T-helper 2 cell treated with Interferon-gamma antibody and Interleukin-4, amounts not matched to agents 100 ng/mL and 5 ng/mL, for 36 hours (primary cell): ENCODE data around the gene ADAT3. TPM values are rescaled to one million over a fixed set of nuclear protein-coding genes. Genes with fewer than 3 reads are reported as not detected.

Experiments
- intact Hi-C: fragments of 100-400 bp; cut with micrococcal nuclease; formaldehyde crosslinking; loops from one replicate; pipeline ENCODE4 v1.15.1; 2023
- total RNA-seq: library from RNA; stranded (reverse); gene quantifications from 2 replicates; pipeline ENCODE4 v1.2.3, GENCODE V29; 2022

Gene ADAT3
- total RNA-seq, 1 donor from 2014 or later = 11.0 TPM

DNA sequence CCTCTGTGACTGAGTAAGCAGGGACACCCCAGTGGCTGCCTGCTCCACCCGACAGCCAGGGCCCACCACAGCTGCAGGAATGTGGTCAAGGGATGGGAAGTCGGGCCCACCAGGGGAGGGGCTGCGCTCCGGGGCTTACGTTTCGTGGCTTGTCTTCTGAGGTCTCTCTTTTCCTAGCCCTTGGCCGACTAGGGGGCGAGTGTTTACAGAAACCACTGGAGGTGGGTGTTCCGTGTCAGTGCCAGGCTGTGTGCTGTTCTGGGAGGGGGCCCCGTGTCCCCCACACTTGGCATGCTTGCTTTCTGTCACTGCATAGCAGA lies 4.5 kb downstream of the ADAT3 start:
- intact Hi-C loops = loop anchor here (10.0 kb wide), 1 partner anchor 245 kb away; the partner anchor contains the start of gene AP3D1

DNA sequence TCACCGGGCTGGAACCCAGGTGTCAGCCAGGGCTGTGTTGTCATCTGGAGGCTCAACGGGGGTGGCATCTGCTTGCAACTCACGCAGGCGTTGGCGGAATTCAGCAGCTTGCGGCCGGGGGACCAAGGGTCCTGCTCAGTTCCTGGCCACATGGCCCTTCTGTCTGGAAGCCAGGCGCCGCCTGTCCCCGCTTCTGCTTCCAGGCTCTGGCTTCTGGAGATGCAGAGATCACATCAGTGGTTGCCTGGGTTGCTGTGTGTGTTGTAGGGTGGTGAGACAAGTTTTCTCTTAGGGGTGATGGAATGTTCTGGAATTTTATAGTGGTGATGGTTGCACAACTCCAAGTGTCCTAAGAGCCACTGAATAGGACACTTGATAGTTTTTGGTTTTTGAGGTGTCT lies 5.0 kb downstream of the ADAT3 start:
- intact Hi-C loops = no loop called here

DNA sequence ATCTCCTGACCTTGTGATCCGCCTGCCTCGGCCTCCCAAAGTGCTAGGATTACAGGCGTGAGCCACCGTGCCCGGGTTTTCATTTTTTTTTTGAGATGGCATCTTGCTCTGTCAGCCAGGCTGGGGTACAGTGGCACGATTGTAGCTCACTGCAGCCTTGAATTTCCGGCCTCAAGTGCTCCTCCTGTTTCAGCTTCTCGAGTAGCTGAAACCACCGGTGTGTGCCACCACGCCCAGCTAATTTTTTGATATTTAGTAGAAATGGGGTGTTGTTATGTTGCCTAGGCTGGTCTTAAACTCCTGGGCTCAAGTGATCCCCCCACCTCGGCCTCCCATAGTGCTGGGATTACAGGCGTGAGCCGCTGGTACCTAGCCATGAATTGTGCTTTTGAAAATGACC lies 5.9 kb downstream of the ADAT3 start:
- intact Hi-C loops = no loop called here

DNA sequence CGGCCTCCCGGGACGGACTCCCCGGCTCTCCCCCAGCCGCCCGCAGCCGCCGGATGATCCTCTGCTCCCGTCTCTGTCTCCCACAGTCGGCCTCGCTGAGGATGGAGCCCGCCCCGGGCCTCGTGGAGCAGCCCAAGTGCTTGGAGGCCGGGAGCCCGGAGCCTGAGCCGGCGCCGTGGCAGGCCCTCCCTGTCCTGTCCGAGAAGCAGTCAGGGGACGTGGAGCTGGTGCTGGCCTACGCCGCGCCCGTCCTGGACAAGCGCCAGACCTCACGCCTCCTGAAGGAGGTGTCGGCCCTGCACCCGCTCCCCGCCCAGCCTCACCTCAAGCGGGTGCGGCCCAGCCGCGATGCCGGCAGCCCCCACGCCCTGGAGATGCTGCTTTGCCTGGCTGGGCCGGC lies 6.8 kb downstream of the ADAT3 start:
- intact Hi-C loops = no loop called here

DNA sequence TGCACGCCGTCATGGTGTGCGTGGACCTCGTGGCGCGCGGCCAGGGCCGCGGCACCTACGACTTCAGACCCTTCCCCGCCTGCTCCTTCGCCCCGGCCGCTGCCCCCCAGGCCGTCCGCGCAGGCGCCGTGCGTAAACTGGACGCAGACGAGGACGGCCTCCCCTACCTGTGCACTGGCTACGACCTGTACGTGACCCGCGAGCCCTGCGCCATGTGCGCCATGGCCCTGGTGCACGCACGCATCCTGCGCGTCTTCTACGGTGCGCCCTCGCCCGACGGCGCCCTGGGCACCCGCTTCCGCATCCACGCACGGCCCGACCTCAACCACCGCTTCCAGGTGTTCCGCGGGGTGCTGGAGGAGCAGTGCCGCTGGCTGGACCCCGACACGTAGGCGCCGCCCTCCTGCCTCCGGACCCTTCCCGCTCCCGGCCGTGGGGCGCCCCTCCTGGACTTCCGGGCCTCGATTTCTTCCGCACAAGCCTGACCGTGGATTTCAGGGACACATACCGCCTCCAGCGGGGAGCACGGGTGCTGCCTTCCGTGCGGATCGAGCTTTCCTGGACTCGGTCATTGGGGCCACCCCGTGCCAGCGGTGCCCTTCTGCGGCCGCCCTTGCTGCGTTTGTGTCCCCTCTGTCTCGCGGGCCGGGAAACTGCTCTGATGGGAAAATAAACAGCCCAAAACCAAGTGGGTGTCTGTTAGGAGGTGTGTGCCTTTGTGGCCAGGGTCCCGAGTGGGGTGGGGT lies 7.7 kb downstream of the ADAT3 start:
- intact Hi-C loops = no loop called here

DNA sequence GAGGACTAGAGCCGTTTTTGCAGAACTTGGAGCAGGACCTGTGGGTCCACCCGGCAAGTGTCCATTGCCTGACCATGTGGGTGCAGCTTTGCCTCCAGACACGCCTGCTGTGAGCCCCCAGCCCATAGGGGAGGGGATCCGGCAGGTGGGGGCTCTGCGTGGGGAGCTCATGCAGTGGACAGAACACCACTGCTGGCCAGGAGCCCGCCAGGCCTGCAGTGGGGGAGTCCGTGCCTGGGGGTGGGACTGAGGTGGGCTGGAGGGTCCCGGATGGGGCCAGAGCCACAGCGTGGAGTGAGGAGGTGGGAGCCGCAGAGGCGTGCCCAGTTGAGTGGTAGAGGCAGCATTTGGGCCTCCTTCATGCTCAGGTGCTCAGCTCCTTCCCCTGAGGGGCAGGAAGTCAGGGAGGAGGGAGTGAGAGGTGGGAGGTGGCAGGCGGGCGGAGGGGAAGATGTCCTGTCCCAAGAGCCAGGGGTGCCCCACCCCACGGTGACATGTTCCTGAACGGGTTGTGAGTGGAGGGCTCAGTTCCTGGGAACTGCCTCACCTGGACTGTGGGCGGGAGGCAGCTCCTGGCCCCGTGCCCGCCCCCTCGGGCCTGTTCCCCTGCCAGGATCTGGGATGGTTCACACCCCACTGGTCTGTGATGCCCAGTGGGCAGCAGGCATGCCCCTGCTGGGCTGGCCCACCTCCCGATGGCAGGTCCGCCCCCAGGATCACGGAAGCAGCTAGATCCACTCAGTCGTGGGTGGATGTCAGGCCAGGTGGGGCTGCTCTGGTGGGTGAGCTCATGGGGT lies 8.8 kb downstream of the ADAT3 start:
- intact Hi-C loops = no loop called here

DNA sequence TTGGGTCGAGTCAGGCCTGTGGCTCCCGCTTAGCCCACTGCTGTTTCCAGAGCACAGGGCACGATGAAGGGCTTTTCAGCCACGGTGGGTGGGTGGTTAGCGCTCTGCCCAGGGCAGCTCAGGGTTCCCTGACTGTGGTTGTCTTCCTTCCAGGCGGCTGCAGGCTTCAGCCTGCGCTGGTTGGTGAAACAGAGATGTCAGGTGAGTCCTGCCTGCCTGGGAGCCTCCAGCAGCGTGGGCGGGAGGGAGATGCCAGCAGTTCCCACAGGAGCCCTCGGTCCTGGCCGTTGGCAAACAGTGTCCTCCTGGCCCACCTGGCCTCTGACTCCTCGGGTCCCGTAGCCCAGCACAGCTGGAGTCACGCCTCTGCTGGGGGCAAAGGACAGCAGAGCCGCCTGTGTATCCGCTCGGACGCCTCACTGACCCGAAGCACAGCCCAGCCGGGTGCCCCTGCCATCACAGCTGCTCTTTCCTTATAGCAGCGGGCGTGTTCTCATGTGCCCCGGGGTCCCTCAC lies 9.7 kb downstream of the ADAT3 start:
- intact Hi-C loops = no loop called here

DNA sequence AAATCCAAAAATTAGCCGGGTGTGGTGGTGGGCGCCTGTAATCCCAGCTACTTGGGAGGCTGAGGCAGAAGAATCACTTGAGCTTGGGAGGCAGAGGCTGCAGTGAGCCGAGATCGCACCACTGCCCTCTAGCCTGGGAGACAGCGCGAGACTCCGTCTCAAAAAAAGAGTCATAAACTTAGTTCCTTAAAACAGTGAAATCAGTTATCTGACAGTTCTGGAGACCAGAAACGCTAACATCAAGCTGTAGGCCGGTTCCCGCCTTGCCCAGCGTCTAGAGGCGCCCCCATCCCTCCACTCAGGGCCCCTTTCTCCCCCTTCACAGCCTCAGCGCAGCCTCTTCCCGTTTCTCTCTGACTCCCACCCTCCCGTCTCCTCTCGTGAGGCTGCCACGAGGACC lies 11.9 kb downstream of the ADAT3 start:
- intact Hi-C loops = no loop called here

DNA sequence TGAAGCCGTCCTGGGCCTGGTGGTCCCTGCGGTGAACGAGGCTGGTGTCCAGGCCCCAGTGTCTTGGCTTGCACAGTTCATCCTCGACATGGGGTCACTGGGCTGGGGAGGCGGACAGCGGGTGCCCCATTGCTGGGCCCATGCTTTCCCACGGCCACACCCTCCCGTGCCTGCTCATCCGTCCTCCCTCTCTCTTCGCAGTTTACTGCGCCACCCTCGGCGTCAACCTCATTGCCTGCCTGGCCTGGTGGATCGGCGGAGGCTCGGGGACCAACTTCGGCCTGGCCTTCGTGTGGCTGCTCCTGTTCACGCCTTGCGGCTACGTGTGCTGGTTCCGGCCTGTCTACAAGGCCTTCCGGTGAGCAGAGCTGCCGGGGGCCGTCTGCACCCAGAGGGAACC lies 12.7 kb downstream of the ADAT3 start:
- intact Hi-C loops = no loop called here

DNA sequence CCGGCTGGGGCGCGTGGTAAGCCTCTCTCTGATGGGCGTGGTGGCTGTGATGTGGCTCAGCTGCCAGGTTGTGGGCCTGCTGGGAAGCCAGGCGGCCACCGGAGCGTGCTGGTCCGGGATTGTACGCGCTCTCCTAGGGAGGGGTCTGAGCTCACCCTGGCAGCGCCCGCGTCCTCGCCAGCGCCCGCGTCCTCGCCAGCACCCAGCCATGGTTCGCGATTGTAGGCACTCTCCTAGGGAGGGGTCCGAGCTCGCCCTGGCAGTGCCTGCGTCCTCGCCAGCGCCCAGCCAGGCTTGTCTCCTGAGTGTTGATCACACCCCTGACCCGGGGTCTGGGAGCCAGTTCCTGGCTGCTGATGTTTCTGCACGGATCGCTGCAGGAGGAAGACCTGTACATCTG lies 13.8 kb downstream of the ADAT3 start:
- intact Hi-C loops = no loop called here

DNA sequence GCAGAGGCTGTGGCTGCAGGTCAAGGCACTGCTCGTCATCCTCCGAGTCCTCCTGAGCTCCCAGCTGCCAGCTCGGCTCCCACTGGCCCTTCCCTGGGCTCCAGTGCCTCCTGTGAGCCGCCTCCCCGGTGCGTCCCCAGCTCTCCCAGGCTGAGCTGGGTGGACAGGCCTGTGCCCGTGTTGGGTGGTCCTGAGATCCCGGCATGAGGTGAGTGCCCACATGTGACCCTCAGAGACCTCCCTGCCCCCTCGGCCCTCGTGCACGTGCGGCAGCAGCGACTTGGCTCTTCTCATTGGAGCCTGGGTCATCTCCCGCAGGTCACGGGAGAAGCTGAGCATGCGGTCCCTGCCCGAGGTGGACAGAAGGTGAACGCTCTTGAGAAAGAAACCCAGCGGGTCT lies 15.4 kb downstream of the ADAT3 start:
- intact Hi-C loops = no loop called here

DNA sequence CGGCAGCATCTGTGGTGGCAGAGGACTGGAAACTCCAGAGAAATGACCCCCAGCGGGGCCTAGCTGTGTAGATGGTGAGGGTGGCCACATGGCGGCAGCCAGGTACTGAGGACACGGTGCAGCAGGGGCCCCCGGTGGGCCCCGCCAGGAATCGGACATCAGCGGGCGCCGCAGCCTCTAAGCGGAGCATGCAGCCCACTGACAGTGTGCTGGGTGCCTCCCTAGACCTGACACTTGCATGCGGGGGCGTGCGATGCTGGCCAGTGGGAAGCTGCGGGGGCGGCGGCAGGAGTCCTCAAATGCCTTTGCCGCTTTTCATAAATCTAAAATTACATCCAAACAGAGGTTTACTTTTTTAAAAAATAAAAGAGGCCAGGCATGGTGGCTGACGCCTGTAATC lies 16.1 kb downstream of the ADAT3 start:
- intact Hi-C loops = no loop called here

DNA sequence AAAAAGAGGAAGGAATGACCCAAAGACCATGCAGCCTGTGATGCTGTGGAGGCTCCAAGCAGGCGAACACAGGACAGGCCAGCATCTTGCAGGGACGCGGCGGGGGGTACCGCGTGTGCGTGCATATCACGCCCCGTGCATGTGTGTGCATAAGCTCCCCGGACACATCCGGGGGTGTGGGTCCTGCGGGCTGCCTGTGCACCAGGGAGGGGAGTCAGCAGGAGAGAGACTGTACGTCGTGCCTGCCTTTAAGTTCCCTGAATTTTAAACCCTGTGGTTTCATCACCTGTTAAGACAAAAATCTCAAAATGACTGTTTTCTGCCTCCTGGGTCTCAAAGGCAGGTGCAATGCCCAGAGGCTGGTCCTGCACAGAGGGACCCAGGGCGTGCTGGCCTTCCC lies 16.6 kb downstream of the ADAT3 start:
- intact Hi-C loops = no loop called here

DNA sequence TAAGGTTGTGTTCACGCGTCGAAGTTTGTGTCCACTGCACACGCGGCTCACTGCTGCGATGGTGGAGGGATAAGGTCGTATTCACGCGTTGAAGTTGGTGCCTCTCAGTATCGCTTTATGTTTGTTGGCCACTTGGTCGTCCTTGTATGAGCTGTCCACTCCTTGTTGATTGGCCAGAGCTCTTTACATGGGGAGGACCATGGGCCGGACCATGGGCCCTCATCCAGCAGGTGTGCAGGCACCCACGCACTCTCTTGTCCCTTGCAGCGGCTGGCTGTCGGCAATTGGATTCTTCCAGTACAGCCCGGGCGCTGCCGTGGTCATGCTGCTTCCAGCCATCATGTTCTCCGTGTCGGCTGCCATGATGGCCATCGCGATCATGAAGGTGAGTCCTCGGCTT lies 17.6 kb downstream of the ADAT3 start:
- intact Hi-C loops = no loop called here

DNA sequence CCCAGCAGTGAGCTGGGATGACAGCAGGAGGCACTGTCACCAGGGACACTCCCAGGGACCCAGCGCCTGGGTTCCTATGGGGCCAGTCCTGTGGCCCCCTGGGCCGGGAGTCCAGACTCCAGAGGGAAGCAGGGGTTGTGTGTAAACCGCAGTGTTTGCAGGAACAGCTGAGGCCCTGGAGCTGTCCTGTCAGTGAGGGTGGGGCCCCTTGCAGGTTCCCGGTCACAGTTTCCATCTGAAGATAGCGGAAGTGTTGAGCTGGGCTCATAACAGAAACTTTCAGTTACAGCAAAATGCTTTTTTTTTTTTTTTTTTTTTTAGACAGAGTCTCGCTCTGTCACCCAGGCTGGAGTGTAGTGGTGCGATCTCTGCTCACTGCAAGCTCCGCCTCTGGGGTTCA lies 18.1 kb downstream of the ADAT3 start:
- intact Hi-C loops = no loop called here

DNA sequence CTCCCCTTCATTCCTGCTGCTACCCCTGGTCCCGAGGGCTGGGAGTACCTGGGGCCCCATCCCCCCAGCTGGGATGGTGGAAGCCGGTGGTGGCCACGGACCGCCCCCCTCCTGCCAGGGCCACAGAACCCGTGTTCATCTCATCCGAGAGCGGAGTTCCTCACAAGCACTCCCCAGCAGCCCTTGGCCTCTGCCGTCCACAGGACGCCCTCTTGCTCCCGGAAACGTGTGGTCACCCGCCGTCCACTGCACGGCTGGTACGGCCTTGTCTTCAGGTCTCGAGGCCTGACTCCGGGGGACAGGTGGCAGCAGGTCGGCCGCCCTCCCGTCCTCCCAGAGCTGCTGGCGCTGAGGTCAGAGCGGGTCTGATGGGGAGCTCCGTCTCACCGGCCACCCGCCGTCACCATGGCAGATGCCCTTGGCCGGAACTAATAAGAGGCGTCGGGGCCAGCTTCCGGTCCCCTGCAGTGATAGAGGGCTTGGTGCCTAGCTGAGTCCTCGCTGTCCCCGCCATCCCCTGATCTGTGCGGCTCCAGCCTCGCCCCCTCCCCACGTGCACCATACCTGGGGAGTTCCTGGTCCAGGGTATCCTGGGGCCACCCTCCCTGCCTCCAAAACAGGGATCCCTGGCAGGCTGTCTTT lies 19.2 kb downstream of the ADAT3 start:
- intact Hi-C loops = no loop called here

DNA sequence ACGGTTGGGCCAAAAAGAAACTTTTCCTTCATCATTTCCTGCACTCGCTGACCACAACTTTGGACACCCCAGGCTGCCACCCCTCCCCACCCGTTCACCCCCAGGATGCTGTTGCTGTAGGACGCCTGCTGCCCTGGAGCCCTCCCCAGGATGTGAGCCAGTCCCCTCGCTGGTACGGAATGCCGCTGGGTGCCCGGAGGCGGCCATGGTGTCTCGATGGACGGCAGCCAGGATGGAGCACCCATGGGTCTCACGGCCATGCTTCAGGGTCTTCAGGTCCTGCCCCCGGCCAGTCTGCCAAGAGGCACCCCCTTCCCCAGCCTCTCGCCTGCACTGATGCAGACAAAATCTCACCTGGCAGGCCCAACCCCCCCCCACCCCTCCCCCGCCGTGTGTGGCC lies 20.3 kb downstream of the ADAT3 start:
- intact Hi-C loops = no loop called here

DNA sequence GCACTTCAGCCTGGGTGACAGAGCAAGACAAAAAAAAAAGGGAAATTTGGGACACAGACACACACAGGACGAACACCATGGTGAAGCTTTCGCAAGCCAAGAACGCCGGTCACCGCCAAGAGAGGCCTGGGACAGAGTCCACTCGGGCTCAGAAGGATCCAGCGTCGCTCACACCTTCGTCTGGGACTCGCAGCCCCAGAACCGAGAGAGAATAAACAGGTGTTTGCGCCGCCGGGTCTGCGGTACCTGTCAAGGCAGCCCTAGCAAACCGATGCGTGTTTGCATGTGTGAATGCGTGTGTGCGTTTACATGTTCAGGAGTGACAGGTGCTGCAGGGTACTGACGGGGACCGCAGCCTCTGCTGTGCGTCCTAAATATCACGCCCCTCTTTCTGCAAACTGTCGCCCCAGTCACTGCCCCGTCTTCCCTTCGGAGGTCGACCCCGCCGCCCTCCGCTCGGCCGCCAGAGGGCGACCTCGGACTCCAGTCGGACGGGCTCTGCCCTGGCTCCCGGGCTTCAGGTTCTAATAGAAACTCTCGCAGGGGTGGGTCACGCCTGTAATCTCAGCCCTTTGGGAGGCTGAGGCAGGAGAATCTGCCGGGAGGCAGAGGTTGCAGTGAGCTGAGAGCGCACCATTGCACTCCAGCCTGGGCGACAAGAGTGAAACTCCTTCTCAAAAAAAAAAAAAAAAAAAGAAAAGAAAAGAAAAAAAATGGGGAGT lies 24.0 kb downstream of the ADAT3 start:
- intact Hi-C loops = no loop called here

DNA sequence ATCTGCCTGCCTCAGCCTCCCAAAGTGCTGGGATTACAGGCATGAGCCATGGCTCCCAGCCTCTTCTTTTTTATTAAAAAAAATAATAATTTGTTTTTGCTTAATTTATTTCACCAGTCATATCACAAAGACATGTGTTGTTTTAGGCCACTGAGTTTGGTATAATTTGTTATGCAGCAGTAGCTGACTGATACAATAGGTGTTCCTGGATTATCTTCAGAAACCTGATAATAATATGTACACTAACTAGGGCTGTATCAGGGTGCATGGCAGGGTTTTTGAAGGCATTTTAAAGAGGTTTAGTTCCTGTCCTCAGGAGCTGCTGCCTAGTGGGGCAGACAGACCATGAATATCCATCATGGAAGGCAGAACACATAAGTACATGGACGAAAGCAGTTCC lies 26.2 kb downstream of the ADAT3 start:
- intact Hi-C loops = no loop called here

DNA sequence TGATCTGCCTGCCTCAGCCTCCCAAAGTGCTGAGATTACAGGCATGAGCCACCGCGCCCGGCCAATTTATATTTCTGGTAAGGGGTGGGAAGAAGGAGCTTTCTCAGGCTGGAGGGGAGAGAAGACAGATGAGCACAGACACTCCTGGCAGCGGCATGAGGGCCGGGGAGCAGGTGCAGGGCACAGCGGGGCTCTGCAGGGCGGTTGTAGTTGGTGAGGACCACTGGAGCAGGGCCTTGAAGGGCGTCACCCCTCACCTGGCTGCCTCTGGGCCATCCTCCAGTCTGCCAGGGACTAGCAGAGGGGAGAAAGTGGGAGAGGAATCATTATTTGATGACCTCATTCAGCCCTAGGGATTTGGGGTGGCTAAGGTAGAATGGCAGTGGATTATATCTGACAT lies 27.2 kb downstream of the ADAT3 start:
- intact Hi-C loops = no loop called here

DNA sequence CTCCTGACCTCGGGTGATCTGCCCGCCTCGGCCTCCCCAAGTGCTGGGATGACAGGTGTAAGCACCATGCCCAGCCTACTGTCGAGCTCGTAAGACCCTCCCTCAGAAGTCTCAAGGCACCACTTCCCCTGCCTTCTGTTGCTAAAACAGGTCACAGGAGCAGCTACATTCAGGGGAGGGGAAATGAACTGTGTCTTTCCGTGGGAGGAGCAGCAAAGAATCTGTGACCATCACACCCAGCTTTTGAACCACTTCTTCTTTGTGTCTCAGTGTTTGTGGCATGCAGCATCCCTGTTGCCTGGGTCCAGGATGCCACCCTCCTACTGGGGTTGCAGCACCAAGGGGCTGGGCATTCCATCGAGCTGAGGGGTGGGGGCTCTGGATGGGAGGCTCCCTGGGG lies 28.0 kb downstream of the ADAT3 start:
- intact Hi-C loops = no loop called here

DNA sequence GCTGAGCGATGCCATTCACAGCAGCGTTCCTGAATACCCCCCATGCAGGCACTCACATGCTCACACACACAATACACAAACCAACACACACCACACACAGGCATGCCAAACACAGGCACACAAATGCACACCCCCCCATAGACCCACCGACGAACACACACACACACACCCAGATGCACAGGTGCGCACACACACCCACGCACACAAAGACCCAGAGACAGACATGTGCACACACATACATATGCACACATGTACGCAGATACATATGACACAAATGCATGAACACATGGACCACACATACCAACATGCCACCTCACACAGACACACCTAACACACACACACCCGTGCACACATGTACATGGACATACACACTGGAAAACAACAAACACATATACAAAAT lies 28.7 kb downstream of the ADAT3 start:
- intact Hi-C loops = no loop called here
